ENCODE data around the gene MBD6.
"Not testable (repeated sequence)": the region's sequence is repeated elsewhere in the genome, so short reads cannot be mapped to it uniquely, and the experiment has no call there.

Gene MBD6

DNA sequence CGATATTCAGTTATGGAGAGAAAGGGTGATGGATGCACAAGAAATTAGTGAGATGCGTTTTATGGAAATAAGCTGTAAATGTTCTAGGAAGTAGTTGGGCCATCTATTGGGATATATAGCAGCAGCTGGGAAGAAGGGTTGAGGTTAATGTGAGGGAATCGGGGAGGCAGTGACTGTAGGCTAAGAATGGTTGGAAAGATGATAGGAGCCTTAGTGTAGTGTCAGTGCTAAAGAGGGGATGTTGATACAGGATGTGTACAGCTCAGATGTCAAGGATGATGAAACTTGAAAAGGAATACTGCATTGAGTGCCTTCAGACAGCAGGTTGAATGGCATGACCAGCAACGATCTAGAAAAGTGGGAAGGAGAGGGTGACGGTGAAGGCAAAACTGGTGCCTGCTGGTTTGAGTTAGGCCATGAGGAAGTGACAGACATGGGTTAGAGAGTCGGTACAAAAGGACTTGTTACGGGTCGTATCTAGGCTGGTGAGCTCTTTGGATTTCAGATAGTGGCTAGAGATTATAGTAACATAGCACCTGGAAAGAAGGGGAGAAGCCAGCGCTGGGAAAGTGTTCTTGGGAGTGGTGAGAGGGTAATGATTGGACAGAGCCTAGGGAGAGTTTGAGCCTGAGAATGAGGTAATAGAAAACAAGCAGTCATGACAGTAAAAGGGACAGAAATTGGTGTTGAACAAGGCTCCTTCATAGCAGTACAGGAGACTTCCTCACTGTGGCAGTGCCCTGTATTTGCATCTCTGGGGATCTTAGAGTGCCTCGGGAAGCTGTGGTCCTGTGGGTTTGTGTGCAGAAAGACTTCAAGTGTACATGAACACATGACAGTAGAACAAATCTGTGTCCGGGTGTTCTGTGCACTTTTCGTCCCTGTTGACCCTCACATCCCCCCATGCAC, 25.1 kb upstream of the MBD6 start:
- DNase-seq (no peak), ATAC-seq (replicated peaks) (no peak)
- Mint-ChIP-seq H3K4me3 (no peak overlapping the region), H3K4me1 (ENCODE audit: low read depth in 2 of 2) (peaks cover 7 to 19% of the 10 kb centered on the region in 2 donors), H3K36me3 (ENCODE audit: insufficient read depth) (peaks cover 78% of the 10 kb centered on the region), H3K27ac (peak overlapping the region; percentile 11 to 16), H3K27me3 (no peaks in the 10 kb centered on the region), H3K9me3 (no peaks in the 10 kb centered on the region)

DNA sequence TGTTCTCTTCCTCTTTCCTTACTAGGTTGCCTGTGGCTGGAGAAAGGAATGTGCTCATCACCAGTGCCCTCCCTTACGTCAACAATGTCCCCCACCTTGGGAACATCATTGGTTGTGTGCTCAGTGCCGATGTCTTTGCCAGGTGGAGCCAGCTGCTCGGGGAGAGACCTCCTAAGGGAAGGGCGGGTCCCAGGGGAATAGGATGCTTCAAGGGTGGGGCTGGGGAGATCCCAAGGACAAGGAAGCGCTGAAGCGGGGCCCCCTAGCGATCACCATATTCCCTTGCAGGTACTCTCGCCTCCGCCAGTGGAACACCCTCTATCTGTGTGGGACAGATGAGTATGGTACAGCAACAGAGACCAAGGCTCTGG, 24.5 kb upstream of the MBD6 start:
- Mint-ChIP-seq H3K27ac (peak overlapping the region; percentile 11 to 16), H3K4me1 (ENCODE audit: low read depth in 2 of 2) (peaks cover 7 to 19% of the 10 kb centered on the region in 2 donors), H3K27me3 (no peaks in the 10 kb centered on the region)

DNA sequence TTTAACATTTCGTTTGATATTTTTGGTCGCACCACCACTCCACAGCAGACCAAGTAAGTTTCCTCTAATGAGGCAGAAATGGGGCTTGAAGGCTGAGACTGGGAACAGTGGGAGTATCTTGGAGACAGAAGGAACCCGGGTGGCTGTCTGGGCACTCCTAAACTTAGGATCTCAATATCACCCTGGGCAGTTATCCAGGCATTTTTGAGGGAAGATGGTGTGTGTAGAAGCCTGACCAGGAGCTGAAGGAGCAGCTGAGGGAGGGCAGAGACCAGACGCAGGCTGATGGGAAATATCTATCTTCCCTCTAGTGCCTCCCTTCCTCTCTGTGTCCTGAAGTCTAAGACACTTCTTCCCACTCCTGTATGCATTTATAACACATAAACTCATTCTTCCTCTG, 24.1 kb upstream of the MBD6 start:
- peak overlapping the region in 1 of 2 donors; percentile 11 for H3K27ac Mint-ChIP-seq
- H3K9me3 Mint-ChIP-seq, result no peaks in the 10 kb centered on the region
- ATAC-seq (replicated peaks) (no peak), DNase-seq (no peak)
- H3K36me3 Mint-ChIP-seq (ENCODE audit: insufficient read depth), result peaks cover 83% of the 10 kb centered on the region
- H3K4me3 Mint-ChIP-seq, result no peak overlapping the region
- no peaks in the 10 kb centered on the region for H3K27me3 Mint-ChIP-seq
- peaks cover 7 to 19% of the 10 kb centered on the region in 2 donors for H3K4me1 Mint-ChIP-seq (ENCODE audit: low read depth in 2 of 2)

More for the DNA sequence above, 24.5 kb upstream of the MBD6 start:
- no peak for DNase-seq
- no peak for ATAC-seq (replicated peaks)
- Mint-ChIP-seq H3K4me3 (no peak overlapping the region), H3K36me3 (ENCODE audit: insufficient read depth) (peaks cover 79% of the 10 kb centered on the region), H3K9me3 (no peaks in the 10 kb centered on the region)

DNA sequence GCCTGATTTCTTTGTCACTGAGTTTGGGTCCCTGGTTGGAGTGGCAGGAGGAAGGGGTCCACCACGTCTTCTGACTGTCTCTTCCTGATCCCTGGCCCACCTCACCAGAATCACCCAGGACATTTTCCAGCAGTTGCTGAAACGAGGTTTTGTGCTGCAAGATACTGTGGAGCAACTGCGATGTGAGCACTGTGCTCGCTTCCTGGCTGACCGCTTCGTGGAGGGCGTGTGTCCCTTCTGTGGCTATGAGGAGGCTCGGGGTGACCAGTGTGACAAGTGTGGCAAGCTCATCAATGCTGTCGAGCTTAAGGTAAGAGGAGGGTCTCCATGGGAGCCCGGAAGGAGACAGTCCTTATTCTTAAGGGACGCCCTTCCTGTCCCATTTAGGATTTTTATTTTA, 22.4 kb upstream of the MBD6 start:
- Mint-ChIP-seq H3K36me3 (ENCODE audit: insufficient read depth) (peaks cover 90% of the 10 kb centered on the region), H3K27ac (no peak overlapping the region)

DNA sequence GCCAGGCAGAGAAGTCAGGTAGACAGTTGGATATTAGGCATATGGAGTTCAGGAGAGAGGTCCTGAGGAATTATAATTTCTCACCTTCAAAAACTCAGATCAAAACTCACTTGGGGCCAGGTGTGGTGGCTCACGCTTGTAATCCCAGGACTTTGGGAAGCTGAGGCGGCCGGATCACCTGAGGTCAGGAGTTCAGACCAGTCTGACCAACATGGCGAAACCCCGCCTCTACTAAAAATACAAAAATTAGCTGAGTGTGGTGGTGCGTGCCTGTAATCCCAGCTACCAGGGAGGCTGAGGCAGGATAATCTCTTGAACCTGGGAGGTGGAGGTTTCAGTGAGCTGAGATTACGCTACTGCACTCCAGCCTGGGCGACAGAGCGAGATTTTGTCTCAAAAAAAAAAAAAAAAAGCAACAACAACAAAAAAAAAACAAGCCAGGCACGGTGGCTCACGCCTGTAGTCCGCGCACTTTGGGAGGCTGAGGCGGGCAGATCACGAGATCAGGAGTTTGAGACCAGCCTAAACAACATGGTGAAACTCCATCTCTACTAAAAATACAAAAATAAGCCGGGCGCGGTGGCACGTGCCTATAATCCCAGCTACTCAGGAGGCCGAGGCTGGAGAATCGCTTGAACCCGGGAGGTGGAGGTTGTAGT, 20.2 kb upstream of the MBD6 start:
- ATAC-seq (replicated peaks); H3K27ac Mint-ChIP-seq; H3K27me3 Mint-ChIP-seq; DNase-seq; H3K4me3 Mint-ChIP-seq; H3K9me3 Mint-ChIP-seq: not testable (repeated sequence)
- peaks cover 5 to 13% of the 10 kb centered on the region in 2 donors for H3K4me1 Mint-ChIP-seq (ENCODE audit: low read depth in 2 of 2)
- peaks cover 90% of the 10 kb centered on the region for H3K36me3 Mint-ChIP-seq (ENCODE audit: insufficient read depth)

More for the DNA sequence above, 22.4 kb upstream of the MBD6 start:
- Mint-ChIP-seq H3K4me3 (no peak overlapping the region), H3K4me1 (ENCODE audit: low read depth in 2 of 2) (peaks cover 7 to 19% of the 10 kb centered on the region in 2 donors), H3K9me3 (no peaks in the 10 kb centered on the region), H3K27me3 (no peaks in the 10 kb centered on the region)
- DNase-seq, result no peak
- ATAC-seq (replicated peaks), result no peak

DNA sequence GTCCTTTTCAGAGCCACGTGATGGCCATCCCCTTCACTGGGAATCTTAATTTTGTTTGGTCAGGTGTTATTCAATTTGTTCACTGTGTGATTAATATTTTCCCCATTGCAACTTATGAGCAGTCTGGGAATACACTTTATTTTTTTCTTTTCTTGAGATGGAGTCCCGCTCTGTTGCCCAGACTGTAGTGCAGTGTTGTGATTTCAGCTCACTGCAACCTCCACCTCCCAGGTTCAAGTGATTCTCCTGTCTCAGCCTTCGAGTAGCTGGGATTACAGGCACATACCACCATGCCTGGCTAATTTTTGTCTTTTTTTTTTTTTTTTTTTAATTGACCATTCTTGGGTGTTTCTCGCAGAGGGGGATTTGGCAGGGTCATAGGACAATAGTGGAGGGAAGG, 16.1 kb upstream of the MBD6 start:
- peaks cover 84% of the 10 kb centered on the region for H3K36me3 Mint-ChIP-seq (ENCODE audit: insufficient read depth)
- ATAC-seq (replicated peaks); H3K4me3 Mint-ChIP-seq; H3K9me3 Mint-ChIP-seq; H3K27me3 Mint-ChIP-seq; DNase-seq; H3K4me1 Mint-ChIP-seq (ENCODE audit: low read depth in 2 of 2); H3K27ac Mint-ChIP-seq: not testable (repeated sequence)

DNA sequence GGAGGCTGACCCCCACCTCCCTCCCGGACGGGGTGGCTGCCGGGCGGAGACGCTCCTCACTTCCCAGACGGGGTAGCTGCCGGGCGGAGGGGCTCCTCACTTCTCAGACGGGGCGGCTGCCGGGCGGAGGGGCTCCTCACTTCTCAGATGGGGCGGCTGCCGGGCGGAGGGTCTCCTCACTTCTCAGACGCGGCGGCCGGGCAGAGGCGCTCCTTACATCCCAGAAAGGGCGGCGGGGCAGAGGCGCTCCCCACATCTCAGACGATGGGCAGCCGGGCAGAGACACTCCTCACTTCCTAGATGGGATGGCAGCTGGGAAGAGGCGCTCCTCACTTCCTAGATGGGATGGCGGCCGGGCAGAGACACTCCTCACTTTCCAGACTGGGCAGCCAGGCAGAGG, 14.8 kb upstream of the MBD6 start:
- not testable (repeated sequence) for H3K4me1 Mint-ChIP-seq (ENCODE audit: low read depth in 2 of 2); H3K27me3 Mint-ChIP-seq; ATAC-seq (replicated peaks); DNase-seq; H3K4me3 Mint-ChIP-seq; H3K27ac Mint-ChIP-seq; H3K9me3 Mint-ChIP-seq
- H3K36me3 Mint-ChIP-seq (ENCODE audit: insufficient read depth), result peaks cover 84% of the 10 kb centered on the region

DNA sequence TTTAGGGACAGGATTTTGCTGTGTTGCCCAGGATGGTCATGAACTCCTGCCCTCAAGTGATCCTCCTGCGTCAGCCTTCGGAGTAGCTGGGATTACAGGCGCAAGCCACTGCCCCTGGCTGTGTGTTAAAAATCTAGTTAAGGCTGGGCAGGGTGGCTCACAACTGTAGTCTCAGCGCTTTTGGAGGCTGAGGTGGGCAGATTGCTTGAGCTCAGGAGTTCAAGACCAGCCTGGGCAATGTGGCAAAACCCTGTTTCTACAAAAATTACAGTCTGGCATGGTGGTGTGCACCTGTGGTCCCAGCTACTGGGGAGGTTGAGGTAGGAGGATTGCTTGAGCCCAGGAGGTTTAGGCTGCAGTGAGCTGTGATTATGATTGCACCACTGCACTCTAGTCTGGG, 11.5 kb upstream of the MBD6 start:
- no peaks in the 10 kb centered on the region for H3K9me3 Mint-ChIP-seq
- no peaks in the 10 kb centered on the region for H3K27me3 Mint-ChIP-seq
- peaks cover 0 to 3% of the 10 kb centered on the region in 2 donors for H3K4me1 Mint-ChIP-seq (ENCODE audit: low read depth in 2 of 2)
- peaks cover 82% of the 10 kb centered on the region for H3K36me3 Mint-ChIP-seq (ENCODE audit: insufficient read depth)
- no peak for DNase-seq
- H3K4me3 Mint-ChIP-seq, result no peak overlapping the region
- no peak for ATAC-seq (replicated peaks)
- no peak overlapping the region for H3K27ac Mint-ChIP-seq

DNA sequence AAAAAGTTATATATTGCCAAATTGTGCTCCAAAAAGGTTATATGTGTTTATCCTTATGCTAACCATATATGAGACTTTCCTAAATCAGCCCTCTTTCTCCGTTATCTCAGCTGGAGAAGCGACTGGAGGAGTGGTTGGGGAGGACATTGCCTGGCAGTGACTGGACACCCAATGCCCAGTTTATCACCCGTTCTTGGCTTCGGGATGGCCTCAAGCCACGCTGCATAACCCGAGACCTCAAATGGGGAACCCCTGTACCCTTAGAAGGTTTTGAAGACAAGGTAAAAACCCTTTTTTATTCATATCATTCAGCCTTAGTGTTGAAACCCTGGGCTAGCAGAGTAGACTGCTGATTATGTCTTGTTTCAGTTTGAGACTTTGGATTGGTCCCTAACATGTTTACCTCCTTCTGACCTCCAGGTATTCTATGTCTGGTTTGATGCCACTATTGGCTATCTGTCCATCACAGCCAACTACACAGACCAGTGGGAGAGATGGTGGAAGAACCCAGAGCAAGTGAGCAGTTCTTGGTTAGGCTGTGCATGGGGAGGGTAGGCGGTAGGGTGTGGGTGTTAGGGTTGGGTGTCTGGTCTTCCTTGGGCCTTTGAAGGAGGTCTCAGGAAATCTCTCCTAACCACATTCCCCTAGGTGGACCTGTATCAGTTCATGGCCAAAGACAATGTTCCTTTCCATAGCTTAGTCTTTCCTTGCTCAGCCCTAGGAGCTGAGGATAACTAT, 10.9 kb upstream of the MBD6 start:
- Mint-ChIP-seq H3K27me3 (no peaks in the 10 kb centered on the region), H3K4me3 (no peak overlapping the region), H3K9me3 (no peaks in the 10 kb centered on the region), H3K36me3 (ENCODE audit: insufficient read depth) (peaks cover 82% of the 10 kb centered on the region), H3K4me1 (ENCODE audit: low read depth in 2 of 2) (peaks cover 0 to 3% of the 10 kb centered on the region in 2 donors), H3K27ac (peak overlapping the region; percentile 17 to 84)
- DNase-seq (no peak), ATAC-seq (replicated peaks) (no peak)

DNA sequence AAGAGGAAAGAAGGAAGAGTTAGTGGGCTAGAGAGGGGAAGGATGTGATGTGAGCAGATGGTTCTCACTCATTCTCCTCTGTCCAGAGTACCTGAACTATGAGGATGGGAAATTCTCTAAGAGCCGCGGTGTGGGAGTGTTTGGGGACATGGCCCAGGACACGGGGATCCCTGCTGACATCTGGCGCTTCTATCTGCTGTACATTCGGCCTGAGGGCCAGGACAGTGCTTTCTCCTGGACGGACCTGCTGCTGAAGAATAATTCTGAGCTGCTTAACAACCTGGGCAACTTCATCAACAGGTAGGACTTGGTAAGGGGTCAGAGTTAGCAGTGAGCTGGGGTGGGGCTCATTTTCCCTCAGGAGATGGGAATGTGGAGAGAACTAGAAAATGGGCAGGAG, 10.0 kb upstream of the MBD6 start:
- no peaks in the 10 kb centered on the region for H3K9me3 Mint-ChIP-seq

DNA sequence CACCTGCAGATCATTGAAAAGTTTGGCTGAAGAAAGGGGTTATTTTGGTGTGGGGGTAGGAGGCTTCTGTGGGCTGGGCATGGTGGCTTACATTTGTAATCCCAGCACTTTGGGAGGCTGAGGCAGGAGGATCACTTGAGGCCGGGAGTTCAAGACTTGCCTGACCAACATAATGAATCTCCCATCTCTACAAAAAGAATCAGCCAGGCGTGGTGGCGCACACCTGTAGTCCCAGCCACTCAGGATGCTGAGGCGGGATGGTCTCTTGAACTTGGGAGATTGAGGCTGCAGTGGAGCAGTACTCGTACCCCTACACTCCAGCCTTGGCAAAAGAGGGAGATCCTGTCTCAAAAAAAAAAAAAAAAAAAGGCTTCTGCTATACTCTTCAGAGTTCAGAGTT, 9.4 kb upstream of the MBD6 start:
- Mint-ChIP-seq H3K36me3 (ENCODE audit: insufficient read depth) (peaks cover 91% of the 10 kb centered on the region), H3K27me3 (no peaks in the 10 kb centered on the region), H3K4me3 (no peak overlapping the region), H3K9me3 (no peaks in the 10 kb centered on the region), H3K27ac (peak overlapping the region; percentile 17 to 84), H3K4me1 (ENCODE audit: low read depth in 2 of 2) (peaks cover 9 to 10% of the 10 kb centered on the region in 2 donors)
- ATAC-seq (replicated peaks), result no peak
- no peak for DNase-seq

More for the DNA sequence above, 10.0 kb upstream of the MBD6 start:
- DNase-seq (no peak), ATAC-seq (replicated peaks) (no peak)
- Mint-ChIP-seq H3K27ac (peak overlapping the region; percentile 17 to 84), H3K27me3 (no peaks in the 10 kb centered on the region), H3K4me1 (ENCODE audit: low read depth in 2 of 2) (peaks cover 3 to 5% of the 10 kb centered on the region in 2 donors), H3K4me3 (no peak overlapping the region), H3K36me3 (ENCODE audit: insufficient read depth) (peaks cover 90% of the 10 kb centered on the region)

DNA sequence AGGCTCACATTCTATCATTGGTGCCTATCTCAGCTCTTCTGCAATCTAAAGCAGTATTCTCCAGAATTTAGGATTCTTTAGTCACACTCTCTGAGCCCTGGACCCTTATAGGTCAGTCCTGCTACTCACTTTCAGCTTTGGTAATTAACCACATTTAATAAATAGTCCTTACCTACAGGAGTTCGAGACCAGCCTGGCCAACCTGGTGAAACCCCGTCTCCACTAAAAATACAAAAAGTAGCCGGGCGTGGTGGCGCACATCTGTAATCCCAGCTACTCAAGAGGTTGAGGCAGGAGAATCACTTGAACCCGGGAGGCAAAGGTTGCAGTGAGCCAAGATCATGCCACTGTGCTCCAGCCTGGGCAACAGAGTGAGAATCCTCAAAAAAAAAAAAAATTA, 8.9 kb upstream of the MBD6 start:
- H3K4me3 Mint-ChIP-seq; DNase-seq; H3K9me3 Mint-ChIP-seq; H3K27me3 Mint-ChIP-seq; ATAC-seq (replicated peaks): not testable (repeated sequence)
- Mint-ChIP-seq H3K36me3 (ENCODE audit: insufficient read depth) (peaks cover 93% of the 10 kb centered on the region), H3K27ac (peak overlapping the region in 1 of 2 donors; percentile 84), H3K4me1 (ENCODE audit: low read depth in 2 of 2) (peaks cover 13 to 14% of the 10 kb centered on the region in 2 donors)

DNA sequence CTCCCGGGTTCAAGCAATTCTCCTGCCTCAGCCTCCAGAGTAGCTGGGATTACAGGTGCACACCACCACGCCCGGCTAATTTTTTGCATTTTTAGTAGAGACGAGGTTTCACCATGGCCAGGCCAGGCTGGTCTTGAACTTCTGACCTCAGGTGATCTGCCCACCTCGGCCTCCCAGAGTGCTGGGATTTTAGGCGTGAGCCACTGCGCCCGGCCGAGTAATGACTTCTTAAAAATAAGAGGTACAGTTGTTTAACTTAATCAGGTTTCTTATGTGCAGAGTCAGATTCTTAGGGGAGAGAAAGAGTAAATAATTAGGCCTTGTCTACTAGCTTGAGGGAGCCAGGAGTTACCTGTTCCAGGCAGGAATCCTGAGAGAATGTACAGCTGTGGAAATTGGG, 8.4 kb upstream of the MBD6 start:
- peaks cover 93% of the 10 kb centered on the region for H3K36me3 Mint-ChIP-seq (ENCODE audit: insufficient read depth)
- H3K27ac Mint-ChIP-seq; H3K4me3 Mint-ChIP-seq; H3K9me3 Mint-ChIP-seq; ATAC-seq (replicated peaks); DNase-seq; H3K27me3 Mint-ChIP-seq: not testable (repeated sequence)
- H3K4me1 Mint-ChIP-seq (ENCODE audit: low read depth in 2 of 2), result peaks cover 19 to 20% of the 10 kb centered on the region in 2 donors

All from effector memory CD8-positive, alpha-beta T cell (primary cell).